HG02623 (cell line): Measurements from ENCODE around the gene RALGPS1.
"Not testable (repeated sequence)": the region's sequence is repeated elsewhere in the genome, so short reads cannot be mapped to it uniquely, and the experiment has no call there.

Source experiments
- ATAC-seq: cut with Tn5 transposase; IDR thresholded peaks from one replicate; pipeline ENCODE4 v1.9.1; 2021; ENCODE audit warnings: moderate library complexity; ENCODE audit not compliant: unreplicated experiment

The RALGPS1 gene

GRCh38 chr9:127132375-127132774 is 217.8 kb downstream of the RALGPS1 start:
- no peak for ATAC-seq

DNA sequence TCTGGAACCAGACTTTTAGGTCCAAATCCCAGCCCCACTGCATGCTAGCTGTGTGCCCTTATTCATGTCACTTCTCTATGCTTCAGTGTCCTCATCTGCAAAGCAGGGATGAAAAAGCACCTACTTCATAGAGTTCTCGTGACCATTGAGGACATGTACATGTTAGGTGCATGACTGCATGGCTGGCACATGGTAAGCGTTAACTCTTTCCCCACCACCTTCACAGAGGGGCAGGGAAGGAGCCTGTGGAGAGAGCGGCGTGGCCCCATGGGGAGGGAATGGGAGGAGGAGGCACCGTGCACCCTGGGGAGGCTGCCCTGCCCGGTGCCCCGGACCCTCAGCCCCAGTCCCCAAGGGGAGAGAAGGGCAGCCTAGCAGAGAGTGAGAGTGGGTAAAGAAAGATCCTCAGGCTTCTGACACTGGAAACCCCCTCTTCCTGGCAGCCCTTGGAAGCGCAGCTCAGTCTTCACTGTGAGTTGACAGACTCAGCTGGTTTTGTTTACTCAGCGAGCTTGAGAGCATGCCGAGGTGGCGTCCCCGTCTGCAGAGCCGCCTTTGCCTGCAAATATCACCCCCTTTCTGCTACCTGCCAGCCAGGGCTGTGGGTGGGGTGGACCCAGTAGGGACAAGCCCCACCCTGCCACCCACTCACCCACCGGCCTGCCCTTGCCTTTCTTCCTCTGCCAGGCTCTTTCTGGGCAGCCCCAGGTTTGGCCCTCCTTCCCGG is 218.5 kb downstream of the RALGPS1 start:
- no peak for ATAC-seq

- no peak for ATAC-seq
Observed at GRCh38 chr9:127133739-127134167, 219.2 kb downstream of the RALGPS1 start.

DNA sequence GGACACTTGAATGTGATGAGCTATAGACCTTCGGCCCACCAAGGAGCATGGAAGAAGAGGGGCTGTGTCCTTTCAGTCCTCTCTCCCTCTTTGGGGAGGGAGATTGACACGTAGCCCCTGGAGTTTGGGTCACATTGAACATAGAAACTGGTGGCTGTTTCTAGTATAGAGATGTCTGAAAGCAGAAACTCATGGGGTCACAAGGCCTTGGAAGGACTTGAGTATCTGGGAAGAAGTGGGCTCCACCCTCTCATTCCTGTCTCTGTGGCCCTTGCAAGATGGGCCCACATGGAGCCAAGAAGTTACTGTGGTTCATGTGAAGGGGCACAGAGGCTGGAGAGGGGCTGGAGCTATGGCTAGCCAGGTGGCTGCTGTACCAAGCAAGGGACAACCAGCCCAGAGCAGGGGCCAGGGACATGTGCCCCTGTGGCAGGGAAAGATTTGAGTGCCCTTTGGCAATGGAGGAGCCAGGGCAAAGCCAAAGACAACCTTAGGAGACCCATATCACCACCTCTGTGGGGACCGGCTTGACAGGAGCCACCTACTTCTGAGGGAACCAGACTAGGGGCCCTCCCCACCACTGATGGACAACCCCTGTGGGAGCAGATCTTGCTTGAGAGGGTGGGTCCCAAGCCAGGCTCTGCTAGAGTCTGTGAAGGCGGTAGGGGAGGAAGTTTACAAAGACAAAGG is 220.6 kb downstream of the RALGPS1 start:
- no peak for ATAC-seq

- ATAC-seq = no peak
Observed at GRCh38 chr9:127136081-127136879, 221.7 kb downstream of the RALGPS1 start.

DNA sequence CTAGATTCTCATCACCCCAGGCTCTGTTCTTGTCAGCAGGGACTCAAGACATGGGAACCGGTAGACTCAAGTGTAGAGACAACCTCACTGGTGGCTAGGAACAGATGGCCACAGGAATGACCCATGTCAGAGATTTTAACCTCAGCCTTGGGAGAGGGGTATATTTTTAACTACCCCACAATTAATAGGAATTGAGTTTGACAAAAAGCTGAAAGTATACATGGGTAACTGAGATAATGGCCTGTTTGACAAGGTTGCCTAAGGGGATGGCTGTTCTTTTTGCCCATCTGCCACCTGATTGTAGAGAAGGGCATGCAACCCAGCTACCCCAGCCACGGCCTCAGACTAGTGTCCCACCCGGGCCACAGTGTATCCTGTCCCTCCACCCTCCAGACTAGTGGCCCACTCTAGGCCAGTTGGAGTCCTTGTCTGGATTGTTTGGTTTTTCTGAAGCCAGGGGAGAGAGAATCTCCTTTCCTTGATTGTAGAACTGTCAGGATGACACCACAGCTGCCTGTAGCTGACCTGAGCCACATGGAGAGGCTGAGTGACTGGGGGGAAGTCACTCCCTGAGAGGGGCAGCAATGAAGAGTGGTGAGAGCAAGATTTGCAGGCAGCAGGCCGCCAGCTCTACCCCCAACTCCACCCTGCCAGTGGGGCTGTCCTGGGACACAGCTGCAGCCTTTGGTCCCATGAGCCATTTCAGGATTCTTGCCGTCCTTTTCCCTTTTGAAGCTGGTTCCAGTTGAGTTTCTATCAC is 222.5 kb downstream of the RALGPS1 start:
- ATAC-seq = no peak

GRCh38 chr9:127137640-127138360 is 223.2 kb downstream of the RALGPS1 start:
- no peak for ATAC-seq

DNA sequence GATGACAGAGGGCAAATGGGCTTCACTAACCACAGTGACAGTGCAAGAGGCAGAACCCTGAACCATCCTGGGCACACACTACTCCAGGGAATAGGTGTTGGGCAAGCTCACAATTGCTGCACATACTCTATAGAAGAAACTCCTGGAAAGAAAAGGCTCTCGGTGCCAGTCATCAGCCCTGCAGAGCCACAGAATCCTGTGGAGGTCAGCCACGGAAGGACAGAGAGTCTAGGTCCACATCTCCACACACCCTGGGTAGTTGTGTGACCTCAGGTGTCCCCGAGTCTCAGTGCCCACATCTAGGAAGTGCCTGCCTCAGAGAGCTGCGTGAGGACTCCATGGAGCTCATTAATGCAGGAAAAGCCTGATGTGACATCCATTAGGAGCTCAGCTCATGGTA is 223.9 kb downstream of the RALGPS1 start:
- ATAC-seq = no peak

- no peak for ATAC-seq
Observed at GRCh38 chr9:127139071-127139731, 224.6 kb downstream of the RALGPS1 start.

DNA sequence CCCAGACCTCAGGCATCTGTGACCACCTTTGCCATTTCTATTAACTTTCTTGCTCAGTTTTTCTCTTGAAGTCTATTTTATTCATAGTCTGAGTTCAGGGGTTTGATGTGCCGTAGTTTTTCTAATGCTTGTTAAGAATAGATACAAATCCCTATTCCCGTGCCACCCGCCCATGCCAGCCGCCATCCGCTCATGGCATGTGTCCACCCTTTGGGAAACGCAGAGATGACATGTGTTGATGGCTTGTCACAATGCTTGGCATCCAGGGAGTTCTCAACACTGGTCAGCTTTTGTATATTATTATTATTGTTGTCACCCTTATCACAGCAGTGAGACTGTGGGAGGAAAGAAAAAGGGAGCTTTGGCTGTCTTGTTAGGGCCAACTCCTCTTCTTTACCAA is 225.2 kb downstream of the RALGPS1 start:
- no peak for ATAC-seq

DNA sequence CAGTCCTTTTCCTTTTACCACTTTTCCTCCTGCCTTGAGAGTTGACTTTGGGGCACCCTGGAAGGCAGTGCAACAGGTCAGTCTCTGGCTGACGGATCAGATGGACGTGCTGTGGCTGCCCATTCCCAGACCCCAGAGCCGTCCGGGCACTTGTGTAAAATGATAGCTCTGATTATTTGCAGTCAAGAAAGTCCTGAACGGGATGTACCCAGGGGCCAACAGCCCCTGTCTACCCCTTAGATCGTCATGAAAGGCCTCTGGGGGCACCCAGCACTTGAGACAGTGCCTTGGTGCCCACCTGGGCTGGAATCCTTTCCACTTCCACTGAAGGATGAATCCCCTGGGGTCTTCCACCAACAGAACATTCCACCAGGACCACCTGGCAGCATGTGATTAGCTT is 225.6 kb downstream of the RALGPS1 start:
- ATAC-seq = no peak

DNA sequence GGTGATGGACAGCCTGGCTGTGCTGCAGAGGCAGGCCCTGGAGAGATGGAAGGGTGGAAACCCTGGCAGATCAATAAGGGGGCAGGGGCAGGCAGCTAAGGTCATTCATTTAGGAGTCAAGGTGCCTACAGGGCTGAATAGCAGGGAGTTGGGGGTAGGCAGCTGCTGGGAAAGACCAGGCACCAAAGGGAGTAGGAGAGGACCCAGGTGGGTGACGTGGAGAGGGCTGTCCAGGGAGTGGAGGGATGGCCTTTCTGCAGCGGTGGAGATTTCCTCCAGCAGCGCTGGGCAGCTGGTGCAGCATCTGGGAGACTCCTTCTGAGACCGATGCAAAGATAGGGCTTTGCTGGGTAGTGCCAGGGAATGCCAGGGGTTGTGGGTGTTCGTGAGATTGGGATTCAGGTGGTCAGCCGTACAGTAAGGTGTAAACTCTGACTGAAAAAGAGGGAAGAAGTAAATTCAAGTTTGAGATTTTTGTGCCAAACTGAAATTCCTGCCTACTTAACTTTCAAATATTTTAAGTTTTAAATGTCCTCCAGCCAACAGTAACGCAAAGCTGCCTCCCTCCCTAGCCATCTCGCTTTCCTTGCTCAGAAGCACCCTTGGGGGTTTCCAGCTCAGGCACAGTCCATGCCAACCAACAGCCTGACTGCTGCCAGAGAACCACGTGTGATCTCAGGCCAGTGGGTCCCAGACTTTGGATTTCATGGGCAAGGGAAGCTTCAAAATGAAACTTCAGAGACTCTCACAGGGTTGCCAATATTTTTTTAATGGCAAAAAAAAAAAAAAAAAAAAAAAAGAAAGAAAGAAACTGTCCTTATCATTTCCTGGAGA is 226.5 kb downstream of the RALGPS1 start:
- ATAC-seq = no peak

DNA sequence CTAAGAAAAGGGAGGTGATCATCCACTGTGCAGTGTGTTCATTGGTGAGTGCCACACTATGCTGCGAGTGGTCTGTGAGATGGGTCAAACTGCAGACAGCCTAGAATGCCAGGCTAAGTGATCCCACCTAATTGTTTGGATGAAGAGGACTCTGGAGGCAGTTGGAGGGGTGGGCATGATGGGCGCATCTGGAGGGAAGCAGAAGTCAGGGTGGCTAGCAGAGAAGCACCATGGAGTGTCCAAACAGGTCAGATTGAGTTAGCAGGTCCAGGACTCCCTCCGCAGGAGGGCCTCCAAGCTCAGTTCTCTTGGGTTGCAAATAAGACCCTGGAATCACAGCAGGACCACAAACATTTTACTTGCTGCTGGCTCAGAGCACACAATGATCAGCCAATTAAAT is 227.7 kb downstream of the RALGPS1 start:
- no peak for ATAC-seq

GRCh38 chr9:127142931-127143464 is 228.4 kb downstream of the RALGPS1 start:
- ATAC-seq = no peak

DNA sequence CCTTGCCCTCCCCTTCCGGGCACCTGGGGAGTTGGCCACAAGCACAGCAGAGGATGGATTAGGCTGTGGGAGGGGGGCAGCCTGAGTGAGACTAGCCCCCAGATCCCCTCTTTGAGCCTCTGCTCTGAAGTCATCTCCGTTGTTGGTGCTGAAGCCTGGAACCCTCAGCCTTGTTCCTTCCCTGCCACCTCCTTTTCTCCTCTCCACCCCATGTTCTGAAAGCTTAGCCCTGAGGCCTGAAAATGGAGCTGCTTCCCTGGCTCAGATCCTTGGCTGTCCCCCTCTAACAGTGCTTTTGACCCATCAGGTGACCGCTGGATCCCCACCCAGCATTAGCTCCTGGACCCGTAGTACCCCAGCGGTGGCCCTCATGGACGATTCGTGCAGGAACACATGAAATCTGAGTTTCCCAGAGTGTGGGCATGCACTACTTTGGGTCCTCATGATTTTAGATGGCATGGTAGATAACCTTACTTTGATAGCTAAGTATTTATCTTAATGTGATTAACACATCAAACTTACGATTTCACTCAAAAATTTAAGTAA is 229.4 kb downstream of the RALGPS1 start:
- no peak for ATAC-seq

DNA sequence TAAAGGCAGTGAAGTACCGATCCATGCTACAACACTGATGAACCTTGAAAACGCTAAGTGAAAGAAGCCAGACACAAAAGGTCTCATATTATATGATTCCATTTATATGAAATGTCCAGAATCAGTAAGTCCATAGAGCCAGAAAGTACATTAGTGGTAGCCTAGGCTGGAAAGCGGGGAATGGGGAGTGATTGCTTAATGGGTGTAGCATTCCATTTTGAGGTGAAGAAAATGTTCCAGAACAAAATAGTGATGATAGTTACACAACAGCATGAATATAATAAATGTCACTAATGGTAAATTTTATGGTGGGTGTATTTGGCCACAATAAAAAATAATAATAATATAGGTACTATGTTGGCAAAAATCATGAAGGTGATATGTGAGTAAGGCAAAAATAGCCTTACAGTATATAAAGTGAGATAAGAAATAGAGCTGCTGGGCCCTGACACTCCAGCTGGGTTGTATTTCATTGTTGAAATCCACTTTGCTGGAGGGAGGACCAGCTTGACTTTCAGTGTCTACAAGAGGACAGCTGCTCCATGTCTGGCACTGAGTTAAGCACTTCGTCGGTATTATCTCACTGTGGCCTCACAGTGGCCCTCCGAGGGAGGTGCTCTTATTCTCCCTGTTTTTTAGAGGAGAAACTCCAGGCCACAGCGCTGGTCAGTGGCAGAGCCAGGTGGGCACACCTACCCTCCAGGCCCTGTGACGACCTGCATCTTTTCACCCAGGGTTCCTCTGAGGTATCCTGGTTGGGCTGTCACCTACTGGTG is 230.3 kb downstream of the RALGPS1 start:
- ATAC-seq = no peak

- not testable (repeated sequence) for ATAC-seq
Observed at GRCh38 chr9:127146841-127147240, 232.3 kb downstream of the RALGPS1 start.

DNA sequence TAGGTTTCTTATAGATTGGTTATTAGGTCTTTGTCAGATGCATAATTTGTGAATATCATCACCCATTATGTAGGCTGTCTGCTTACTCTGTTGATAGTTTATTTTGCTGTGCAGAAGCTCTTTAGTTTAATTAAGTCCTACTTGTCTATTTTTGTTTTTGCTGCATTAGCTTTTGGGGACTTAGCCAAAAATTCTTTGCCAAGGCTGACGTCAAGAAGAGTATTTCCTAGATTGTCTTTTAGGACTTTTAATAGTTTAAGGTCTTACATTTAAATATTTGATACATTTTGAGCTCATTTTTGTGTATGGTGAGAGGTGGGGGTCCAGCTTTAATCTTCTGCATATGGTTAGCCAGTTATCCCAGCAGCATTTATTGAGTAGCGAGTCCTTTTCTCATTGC is 232.7 kb downstream of the RALGPS1 start:
- ATAC-seq = no peak
